K562 treated with DMSO at 1 percent for 24 hours (cell line): ENCODE measurements around the gene NUS1. TPM values are rescaled to one million over a fixed set of nuclear protein-coding genes. Genes with fewer than 3 reads are reported as not detected.

Experiments
- total RNA-seq: library from RNA; unstranded; fragments of 300-600 nt; gene quantifications from 2 replicates; pipeline ENCODE4 v1.2.3, GENCODE V29; 2022; ENCODE audit warnings: low read depth; ENCODE audit not compliant: insufficient read depth

NUS1 gene
- total RNA-seq = 16.3 and 20.1 TPM in 2 replicates

GRCh38 chr6:117674991-117675657, at the start of gene NUS1:
Gene NUS1, plus strand, starts transcription at chr6:117675469. Its CDS starts 202 bp downstream, at chr6:117675671.

Other genes starting within 250 kb of the NUS1 start
- gene ROS1, start 249.5 kb upstream of the NUS1 start, total RNA-seq = not detected in 2 replicates
- 9.0 and 9.7 TPM in 2 replicates for gene DCBLD1, start 192.8 kb upstream of the NUS1 start, total RNA-seq
- gene GOPC, start 73.0 kb upstream of the NUS1 start, total RNA-seq = 12.7 and 13.0 TPM in 2 replicates
- gene SLC35F1, start 231.8 kb downstream of the NUS1 start, total RNA-seq = not detected in 2 replicates